ENCODE measurements around the gene MED19. TPM values are rescaled to one million over a fixed set of nuclear protein-coding genes. Genes with fewer than 3 reads are reported as not detected.

Gene MED19
- total and polyA plus RNA-seq, 2 donors (not counting 1 experiment from before 2014, with no cell fraction given): 9.3 to 15.0 TPM

DNA sequence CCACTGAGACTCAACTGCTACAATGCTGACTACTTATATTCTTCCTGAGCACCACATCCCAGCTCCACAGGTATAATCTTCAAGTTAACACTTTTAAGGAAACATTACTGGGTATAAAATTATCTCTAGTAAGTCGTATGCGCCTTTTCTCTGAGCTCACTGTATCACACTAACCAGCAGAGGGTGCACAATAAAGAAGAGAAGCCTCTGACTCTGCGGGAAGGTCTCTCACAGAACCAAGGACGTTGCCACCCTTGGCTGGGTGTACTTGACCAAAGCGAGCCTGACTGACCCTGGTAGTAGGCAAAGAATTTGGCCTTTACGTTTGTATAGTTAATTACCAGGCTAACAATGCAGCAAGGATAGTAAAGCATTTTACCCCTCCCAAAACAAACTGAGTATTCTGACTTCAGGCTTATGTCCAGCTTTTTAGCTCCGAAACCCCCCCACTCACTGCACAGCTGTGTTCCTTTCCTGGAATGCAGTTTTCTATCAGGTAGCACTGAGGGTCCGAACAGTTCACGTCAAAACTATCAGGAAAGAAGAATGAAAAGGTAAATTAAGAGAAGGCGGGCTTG is 39.8 kb upstream of the MED19 start, which contains the start of gene BTBD18:
Gene BTBD18 (minus strand): TSS at position 144 of the 578 bp plus-strand sequence. CDS start 631 bp downstream, outside the sequence.
- peak; percentile 34 for DNase-seq
- no peak within 1 kb of the TSS for H3K4me3 Mint-ChIP-seq
- intact Hi-C loops (cut with micrococcal nuclease): loop anchor here (1.0 kb wide), 1 partner anchor 49 kb away; no protein-coding TSS in a partner anchor
- H3K4me3 ChIP-seq (ENCODE audit: control extremely low read depth in 1 of 5, extremely low read depth in 1 of 5, insufficient read depth in 1 of 5, low read depth in 2 of 5, low read length in 4 of 5): no peak within 1 kb of the TSS
- H3K9me3 ChIP-seq (ENCODE audit: control extremely low read depth in 1 of 3, control insufficient read depth in 2 of 3, insufficient read depth in 1 of 3, low read length in 2 of 3): no peaks in the 10 kb centered on the region
- no peak within 1 kb of the TSS for H3K4me2 ChIP-seq (replicated peaks; ENCODE audit: low read depth, low read length, poor library complexity, severe bottlenecking)
- H4K20me1 ChIP-seq (ENCODE audit: control insufficient read depth, insufficient read depth, low read length, poor library complexity, severe bottlenecking): no peaks in the 10 kb centered on the region
- no peaks in the 10 kb centered on the region for H3K4me1 ChIP-seq (ENCODE audit: control insufficient read depth in 2 of 2, insufficient read depth in 2 of 2, low read length in 2 of 2)
- no peak within 1 kb of the TSS for H3K27ac ChIP-seq (ENCODE audit: low read length in 2 of 2)
- H3K79me2 ChIP-seq (ENCODE audit: control insufficient read depth, insufficient read depth, low read length): peaks cover 3% of the 10 kb centered on the region
- 100% methylated on average over 5 of the region's 10 CpGs for WGBS (ENCODE audit: insufficient coverage)
- H3K27ac Mint-ChIP-seq: peak within 1 kb of the TSS; percentile 77
- H3K36me3 ChIP-seq (replicated peaks in 1 of 2; ENCODE audit: control extremely low read depth in 1 of 2, control insufficient read depth in 1 of 2, extremely low read depth in 1 of 2, insufficient read depth in 2 of 2, low read length in 1 of 2): peaks cover 3 to 8% of the 10 kb centered on the region in 2 experiments
- peaks cover 11% of the 10 kb centered on the region for H3K4me1 Mint-ChIP-seq
- ATAC-seq (ENCODE audit: low read depth): peak; percentile 60
- H2AFZ ChIP-seq (ENCODE audit: insufficient read depth, low read depth, low read length, poor library complexity, severe bottlenecking): no peak within 1 kb of the TSS
- H3K9me3 Mint-ChIP-seq (ENCODE audit: insufficient read depth): no peaks in the 10 kb centered on the region
- ChIA-PET CTCF (interaction anchor here (0.9 to 6.8 kb wide), 11 partner anchors 8 to 54 kb away, joined by 3 to 180 read pairs (median 5); partner anchors contain the start of genes CTNND1 and SELENOH), POLR2A (interaction anchor here (0.7 kb wide), 1 partner anchor 10 kb away, joined by 3 read pairs; the partner anchor contains the start of gene SELENOH)
- TF ChIP-seq CTCF (IDR thresholded peaks at IDR 0.05) (peak; percentile 44), EZH2 (IDR thresholded peaks at IDR 0.05; ENCODE audit: borderline replicate concordance, insufficient read depth, low read depth, low read length, poor library complexity, severe bottlenecking) (no peak)
- no peaks in the 10 kb centered on the region for H3K27me3 Mint-ChIP-seq
- no peak within 1 kb of the TSS for H3K9ac ChIP-seq (ENCODE audit: low read length)
- no peaks in the 10 kb centered on the region for H3K27me3 ChIP-seq (replicated peaks in 1 of 4; ENCODE audit: control extremely low read depth in 1 of 4, control insufficient read depth in 3 of 4, insufficient read depth in 4 of 4, low read length in 3 of 4)

GRCh38 chr11:57751176-57751575 is 39.2 kb upstream of the MED19 start:
- Mint-ChIP-seq H3K4me3 (no peak overlapping the region), H3K27ac (peak overlapping the region; percentile 48), H3K27me3 (no peaks in the 10 kb centered on the region), H3K4me1 (peaks cover 11% of the 10 kb centered on the region), H3K9me3 (ENCODE audit: insufficient read depth) (no peaks in the 10 kb centered on the region)
- DNase-seq (no peak), ATAC-seq (ENCODE audit: low read depth) (no peak)
- peaks cover 3 to 10% of the 10 kb centered on the region in 2 experiments for H3K36me3 ChIP-seq (replicated peaks in 1 of 2; ENCODE audit: control extremely low read depth in 1 of 2, control insufficient read depth in 1 of 2, extremely low read depth in 1 of 2, insufficient read depth in 2 of 2, low read length in 1 of 2)
- no peaks in the 10 kb centered on the region for H3K27me3 ChIP-seq (replicated peaks in 1 of 4; ENCODE audit: control extremely low read depth in 1 of 4, control insufficient read depth in 3 of 4, insufficient read depth in 4 of 4, low read length in 3 of 4)
- TF ChIP-seq EZH2 (IDR thresholded peaks at IDR 0.05; ENCODE audit: borderline replicate concordance, insufficient read depth, low read depth, low read length, poor library complexity, severe bottlenecking): no peak
- no peak for TF ChIP-seq CTCF (IDR thresholded peaks at IDR 0.05)
- no peak overlapping the region for H3K9ac ChIP-seq (ENCODE audit: low read length)
- intact Hi-C loops (cut with micrococcal nuclease): loop anchor here (1.0 kb wide), 1 partner anchor 49 kb away; no protein-coding TSS in a partner anchor
- H4K20me1 ChIP-seq (ENCODE audit: control insufficient read depth, insufficient read depth, low read length, poor library complexity, severe bottlenecking): no peaks in the 10 kb centered on the region
- no peak overlapping the region for H3K4me3 ChIP-seq (ENCODE audit: control extremely low read depth in 1 of 5, extremely low read depth in 1 of 5, insufficient read depth in 1 of 5, low read depth in 2 of 5, low read length in 4 of 5)
- H3K4me1 ChIP-seq (ENCODE audit: control insufficient read depth in 2 of 2, insufficient read depth in 2 of 2, low read length in 2 of 2): no peaks in the 10 kb centered on the region
- peaks cover 7% of the 10 kb centered on the region for H3K79me2 ChIP-seq (ENCODE audit: control insufficient read depth, insufficient read depth, low read length)
- H3K9me3 ChIP-seq (ENCODE audit: control extremely low read depth in 1 of 3, control insufficient read depth in 2 of 3, insufficient read depth in 1 of 3, low read length in 2 of 3): no peaks in the 10 kb centered on the region
- no peak overlapping the region for H3K27ac ChIP-seq (ENCODE audit: low read length in 2 of 2)
- no peak overlapping the region for H2AFZ ChIP-seq (ENCODE audit: insufficient read depth, low read depth, low read length, poor library complexity, severe bottlenecking)
- ChIA-PET CTCF (interaction anchor here (0.9 to 6.8 kb wide), 11 partner anchors 8 to 55 kb away, joined by 3 to 180 read pairs (median 5); partner anchors contain the start of genes CTNND1 and SELENOH), POLR2A (interaction anchor here (0.7 kb wide), 1 partner anchor 9 kb away, joined by 3 read pairs; the partner anchor contains the start of gene SELENOH)
- no peak overlapping the region for H3K4me2 ChIP-seq (replicated peaks; ENCODE audit: low read depth, low read length, poor library complexity, severe bottlenecking)

Data from B cell (primary cell).